ENCODE data around the gene CTTNBP2NL.
"Not testable (repeated sequence)": the region's sequence is repeated elsewhere in the genome, so short reads cannot be mapped to it uniquely, and the experiment has no call there.

CTTNBP2NL gene

GRCh38 chr1:112429749-112430148 lies 33.7 kb downstream of the CTTNBP2NL start:
- DNase-seq = no peak

GRCh38 chr1:112431038-112431437 lies 35.0 kb downstream of the CTTNBP2NL start:
- DNase-seq = no peak

GRCh38 chr1:112435448-112435847 lies 39.4 kb downstream of the CTTNBP2NL start:
- DNase-seq = no peak

- no peak for DNase-seq
These were observed 40.6 kb downstream of the CTTNBP2NL start for GRCh38 chr1:112436384-112437156.

GRCh38 chr1:112438156-112438555 lies 42.1 kb downstream of the CTTNBP2NL start:
- DNase-seq = not testable (repeated sequence)

- DNase-seq = no peak
These were observed 43.6 kb downstream of the CTTNBP2NL start for GRCh38 chr1:112439592-112439991.

GRCh38 chr1:112440574-112440973 lies 44.6 kb downstream of the CTTNBP2NL start:
- DNase-seq = no peak

GRCh38 chr1:112444269-112444668 lies 48.3 kb downstream of the CTTNBP2NL start:
- DNase-seq = no peak

GRCh38 chr1:112445596-112445995 lies 49.6 kb downstream of the CTTNBP2NL start:
- no peak for DNase-seq

- DNase-seq = no peak
These were observed 50.4 kb downstream of the CTTNBP2NL start for GRCh38 chr1:112446411-112446810.

- DNase-seq = no peak
These were observed 53.1 kb downstream of the CTTNBP2NL start for GRCh38 chr1:112448904-112449629.

GRCh38 chr1:112449630-112449983 lies 53.6 kb downstream of the CTTNBP2NL start:
- DNase-seq = no peak

- no peak for DNase-seq
These were observed 54.8 kb downstream of the CTTNBP2NL start for GRCh38 chr1:112450773-112451172.

- not testable (repeated sequence) for DNase-seq
These were observed 55.3 kb downstream of the CTTNBP2NL start for GRCh38 chr1:112451301-112451700.

- no peak for DNase-seq
These were observed 57.9 kb downstream of the CTTNBP2NL start for GRCh38 chr1:112453876-112454275.

GRCh38 chr1:112454316-112454715 lies 58.3 kb downstream of the CTTNBP2NL start:
- DNase-seq = no peak

GRCh38 chr1:112457241-112457640 lies 61.2 kb downstream of the CTTNBP2NL start:
- DNase-seq = no peak

- DNase-seq = no peak
These were observed 61.9 kb downstream of the CTTNBP2NL start for GRCh38 chr1:112457955-112458354.

GRCh38 chr1:112458756-112459155 lies 62.7 kb downstream of the CTTNBP2NL start:
- DNase-seq = no peak

GRCh38 chr1:112460615-112461014 lies 64.6 kb downstream of the CTTNBP2NL start:
- no peak for DNase-seq

- DNase-seq = no peak
These were observed 65.3 kb downstream of the CTTNBP2NL start for GRCh38 chr1:112461200-112461871.

GRCh38 chr1:112462953-112463279 lies 66.9 kb downstream of the CTTNBP2NL start:
- no peak for DNase-seq

GRCh38 chr1:112464501-112464900 lies 68.5 kb downstream of the CTTNBP2NL start:
- peak; percentile 18 for DNase-seq

- DNase-seq = no peak
These were observed 69.1 kb downstream of the CTTNBP2NL start for GRCh38 chr1:112465122-112465521.
